Ascending aorta (tissue), 2 donors: Measurements from ENCODE around the gene SCARB2. TPM values are rescaled to one million over a fixed set of nuclear protein-coding genes. Genes with fewer than 3 reads are reported as not detected.
A peak's percentile ranks its signal among the peaks of the same experiment; 100 is the strongest.

Experiments used
- DNase-seq, 2 donors: peaks; one replicate each; pipeline ENCODE4 v3.0.0-alpha.2; 2019; ENCODE audit warnings: low spot score in 2 of 2
- H3K27ac ChIP-seq, 2 donors: fragments of 200-600 bp; sonication (generic); one replicate each; pipeline ENCODE4 v1.5.1; 2016 to 2017; ENCODE audit warnings: mild to moderate bottlenecking in 1 of 2
- H3K27me3 ChIP-seq: fragments of 200-600 bp; sonication (generic); one replicate; pipeline ENCODE4 v1.5.1; 2017
- H3K36me3 ChIP-seq, 2 donors: fragments of 200-600 bp; sonication (generic); one replicate each; pipeline ENCODE4 v1.5.1; 2016
- H3K4me1 ChIP-seq, 2 donors: fragments of 200-600 bp; sonication (generic); one replicate each; pipeline ENCODE4 v1.5.1; 2016 to 2017; ENCODE audit warnings: mild to moderate bottlenecking in 1 of 2
- H3K4me3 ChIP-seq, 2 donors: fragments of 200-600 bp; sonication (generic); one replicate each; pipeline ENCODE4 v1.5.1; 2016 to 2017; ENCODE audit warnings: mild to moderate bottlenecking in 1 of 2
- H3K9me3 ChIP-seq, 2 donors: fragments of 200-600 bp; sonication (generic); one replicate each; pipeline ENCODE4 v1.5.1; 2016
- intact Hi-C: fragments of 100-400 bp; cut with DNase I; formaldehyde crosslinking; loops from one replicate; pipeline ENCODE4 v1.15.1; 2023
- total RNA-seq: library from RNA; depleted of rRNA; stranded (reverse); fragments of >200 nt; gene quantifications from one replicate; pipeline ENCODE4 v1.1.0, GENCODE V29; 2016
- TF ChIP-seq, protein P1 (sequence below), 3 experiments: fragments of 200-600 bp in 2 of 3; fragments of 450-650 bp in 1 of 3; sonication (generic) in 2 of 3; IDR thresholded peaks; one replicate each; pipeline ENCODE4 v1.5.1; 2016 to 2019; ENCODE audit warnings: antibody characterized with exemption in 3 of 3, mild to moderate bottlenecking in 1 of 3, moderate library complexity in 1 of 3

The SCARB2 gene
- 94.1 TPM for total RNA-seq

GRCh38 chr4:76213415-76214176, at the start of gene SCARB2:
Gene SCARB2 (minus strand): TSS chr4:76213824. CDS start chr4:76213543, 281 bp downstream.
- Histone ChIP-seq H3K4me1 (peaks cover 15 to 46% of the 10 kb centered on the region in 2 donors), H3K36me3 (no peaks in the 10 kb centered on the region), H3K4me3 (peak within 1 kb of the TSS; percentile 92 to 97), H3K27me3 (no peaks in the 10 kb centered on the region), H3K9me3 (no peaks in the 10 kb centered on the region), H3K27ac (peak within 1 kb of the TSS; percentile 97 to 99)
- TF ChIP-seq, protein P1, sequence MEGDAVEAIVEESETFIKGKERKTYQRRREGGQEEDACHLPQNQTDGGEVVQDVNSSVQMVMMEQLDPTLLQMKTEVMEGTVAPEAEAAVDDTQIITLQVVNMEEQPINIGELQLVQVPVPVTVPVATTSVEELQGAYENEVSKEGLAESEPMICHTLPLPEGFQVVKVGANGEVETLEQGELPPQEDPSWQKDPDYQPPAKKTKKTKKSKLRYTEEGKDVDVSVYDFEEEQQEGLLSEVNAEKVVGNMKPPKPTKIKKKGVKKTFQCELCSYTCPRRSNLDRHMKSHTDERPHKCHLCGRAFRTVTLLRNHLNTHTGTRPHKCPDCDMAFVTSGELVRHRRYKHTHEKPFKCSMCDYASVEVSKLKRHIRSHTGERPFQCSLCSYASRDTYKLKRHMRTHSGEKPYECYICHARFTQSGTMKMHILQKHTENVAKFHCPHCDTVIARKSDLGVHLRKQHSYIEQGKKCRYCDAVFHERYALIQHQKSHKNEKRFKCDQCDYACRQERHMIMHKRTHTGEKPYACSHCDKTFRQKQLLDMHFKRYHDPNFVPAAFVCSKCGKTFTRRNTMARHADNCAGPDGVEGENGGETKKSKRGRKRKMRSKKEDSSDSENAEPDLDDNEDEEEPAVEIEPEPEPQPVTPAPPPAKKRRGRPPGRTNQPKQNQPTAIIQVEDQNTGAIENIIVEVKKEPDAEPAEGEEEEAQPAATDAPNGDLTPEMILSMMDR (IDR thresholded peaks at IDR 0.05), result no peak
- intact Hi-C loops, result loop anchor here (1.0 to 5.0 kb wide), 6 partner anchors 15 to 944 kb away; partner anchors contain the start of genes CCNG2, SDAD1 and STBD1
- DNase-seq, result peak; percentile 56 to 94

- intact Hi-C loops, result no loop called here
- Histone ChIP-seq H3K36me3 (no peaks in the 10 kb centered on the region), H3K9me3 (no peaks in the 10 kb centered on the region), H3K4me3 (no peak overlapping the region), H3K4me1 (no peaks in the 10 kb centered on the region), H3K27ac (no peak overlapping the region), H3K27me3 (no peaks in the 10 kb centered on the region)
- TF ChIP-seq, protein P1 (IDR thresholded peaks at IDR 0.05), result no peak
- DNase-seq, result no peak
These were observed 46.9 kb upstream of the SCARB2 start for GRCh38 chr4:76260571-76260970.

- no peaks in the 10 kb centered on the region for H3K27me3 ChIP-seq
- no peaks in the 10 kb centered on the region for H3K36me3 ChIP-seq
- intact Hi-C loops, result no loop called here
- H3K4me1 ChIP-seq, result no peaks in the 10 kb centered on the region
- no peaks in the 10 kb centered on the region for H3K9me3 ChIP-seq
- TF ChIP-seq, protein P1 (IDR thresholded peaks at IDR 0.05), result no peak
- no peak overlapping the region for H3K27ac ChIP-seq
- no peak overlapping the region for H3K4me3 ChIP-seq
- DNase-seq, result no peak
These were observed 44.2 kb upstream of the SCARB2 start for GRCh38 chr4:76257824-76258223.

DNA sequence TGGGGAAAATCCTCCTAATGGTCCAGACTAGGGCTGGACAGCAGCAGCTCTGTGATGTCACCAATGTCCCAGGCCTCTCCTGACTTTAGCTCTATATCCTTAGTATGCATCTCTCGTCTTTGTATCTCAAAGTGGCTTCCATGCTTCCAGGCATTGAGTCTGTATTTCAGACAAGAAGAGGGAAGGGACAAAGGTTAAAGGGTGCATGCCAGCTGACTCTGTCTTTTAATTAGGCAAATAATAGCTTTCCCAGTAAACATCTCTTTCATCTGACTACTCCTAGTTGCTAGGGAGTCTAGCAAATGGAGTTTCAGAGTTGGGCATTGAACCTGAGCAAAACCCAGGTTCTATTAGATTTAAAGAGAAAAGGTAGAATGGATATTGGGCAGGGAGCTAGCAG, 43.3 kb upstream of the SCARB2 start:
- no peaks in the 10 kb centered on the region for H3K27me3 ChIP-seq
- H3K36me3 ChIP-seq, result no peaks in the 10 kb centered on the region
- H3K4me3 ChIP-seq, result no peak overlapping the region
- TF ChIP-seq, protein P1 (IDR thresholded peaks at IDR 0.05), result no peak
- H3K9me3 ChIP-seq, result no peaks in the 10 kb centered on the region
- H3K4me1 ChIP-seq, result no peaks in the 10 kb centered on the region
- intact Hi-C loops, result no loop called here
- no peak for DNase-seq
- no peak overlapping the region for H3K27ac ChIP-seq

- intact Hi-C loops, result no loop called here
- TF ChIP-seq, protein P1 (IDR thresholded peaks at IDR 0.05), result no peak
- H3K4me3 ChIP-seq, result no peak overlapping the region
These were observed 42.4 kb upstream of the SCARB2 start for GRCh38 chr4:76256032-76256431.

More at GRCh38 chr4:76256032-76256431, 42.4 kb upstream of the SCARB2 start:
- Histone ChIP-seq H3K4me1 (no peaks in the 10 kb centered on the region), H3K36me3 (no peaks in the 10 kb centered on the region), H3K9me3 (no peaks in the 10 kb centered on the region), H3K27me3 (no peaks in the 10 kb centered on the region), H3K27ac (no peak overlapping the region)
- DNase-seq, result no peak
